Ishikawa (cell line): Measurements from ENCODE around the gene ATF3.

Source experiments
- CEBPB ChIP-seq: IDR thresholded peaks from 2 replicates; pipeline ENCODE4 v1.6.1; 2012
- CREB1 ChIP-seq: IDR thresholded peaks from 2 replicates; pipeline ENCODE4 v1.6.1; 2012; ENCODE audit warnings: low read depth
- EGR1 ChIP-seq: IDR thresholded peaks from 2 replicates; pipeline ENCODE4 v1.6.1; 2012
- EP300 ChIP-seq: IDR thresholded peaks from 2 replicates; pipeline ENCODE4 v1.6.1; 2012; ENCODE audit warnings: borderline replicate concordance
- FOXM1 ChIP-seq: IDR thresholded peaks from 2 replicates; pipeline ENCODE4 v1.6.1; 2012; ENCODE audit warnings: low read depth, borderline replicate concordance
- MAX ChIP-seq: IDR thresholded peaks from 2 replicates; pipeline ENCODE4 v1.6.1; 2012
- NFIC ChIP-seq: IDR thresholded peaks from 2 replicates; pipeline ENCODE4 v1.6.1; 2012
- RAD21 ChIP-seq: IDR thresholded peaks from 2 replicates; pipeline ENCODE4 v1.6.1; 2012; ENCODE audit warnings: low read depth
- REST ChIP-seq: IDR thresholded peaks from 2 replicates; pipeline ENCODE4 v1.6.1; 2012; ENCODE audit warnings: low read depth, mild to moderate bottlenecking
- TAF1 ChIP-seq: IDR thresholded peaks from 2 replicates; pipeline ENCODE4 v1.6.1; 2012; ENCODE audit warnings: low read depth, mild to moderate bottlenecking
- TCF12 ChIP-seq: IDR thresholded peaks from 2 replicates; pipeline ENCODE4 v1.6.1; 2012; ENCODE audit warnings: low read depth
- TEAD4 ChIP-seq: IDR thresholded peaks from 2 replicates; pipeline ENCODE4 v1.6.1; 2012
- USF1 ChIP-seq: IDR thresholded peaks from 2 replicates; pipeline ENCODE4 v1.6.1; 2012
- YY1 ChIP-seq: IDR thresholded peaks from 2 replicates; pipeline ENCODE4 v1.6.1; 2012; ENCODE audit warnings: low read depth
- ZBTB7A ChIP-seq: IDR thresholded peaks from 2 replicates; pipeline ENCODE4 v1.6.1; 2012; ENCODE audit warnings: low read depth

The ATF3 gene

GRCh38 chr1:212595229-212595628, 13.3 kb upstream of the ATF3 start:
- TF ChIP-seq NFIC = no peak
- TF ChIP-seq TEAD4 = no peak

GRCh38 chr1:212595787-212596714, 12.5 kb upstream of the ATF3 start:
- peak; percentile 52; the same call in 1 of the 2 replicates for TF ChIP-seq NFIC
- TF ChIP-seq USF1 = no peak
- no peak for TF ChIP-seq CREB1
- peak; percentile 77; the same call in 1 of the 2 replicates for TF ChIP-seq FOXM1
- peak; percentile 60 for TF ChIP-seq RAD21
- TF ChIP-seq TEAD4 = peak; percentile 88
- no peak for TF ChIP-seq CEBPB
- TF ChIP-seq MAX = peak; percentile 61
- TF ChIP-seq REST = no peak
- peak; percentile 36; the same call in 1 of the 2 replicates for TF ChIP-seq EGR1
- no peak for TF ChIP-seq YY1
- TF ChIP-seq TAF1 = no peak
- TF ChIP-seq TCF12 = no peak
- TF ChIP-seq ZBTB7A = no peak
- peak; percentile 76 for TF ChIP-seq EP300

GRCh38 chr1:212596798-212597197, 11.8 kb upstream of the ATF3 start:
- TF ChIP-seq NFIC (no peak), ZBTB7A (no peak), FOXM1 (no peak), CREB1 (no peak), RAD21 (no peak), USF1 (no peak), MAX (no peak)

- no peak for TF ChIP-seq MAX
- TF ChIP-seq ZBTB7A = no peak
- no peak for TF ChIP-seq EGR1
- no peak for TF ChIP-seq NFIC
- no peak for TF ChIP-seq TEAD4
- no peak for TF ChIP-seq REST
- TF ChIP-seq CREB1 = no peak
- no peak for TF ChIP-seq USF1
- TF ChIP-seq CEBPB = no peak
- no peak for TF ChIP-seq TAF1
- no peak for TF ChIP-seq FOXM1
- TF ChIP-seq YY1 = no peak
- TF ChIP-seq EP300 = no peak
These were observed 11.1 kb upstream of the ATF3 start for GRCh38 chr1:212597487-212597886.

- TF ChIP-seq TCF12 (no peak), CEBPB (no peak), CREB1 (no peak), EGR1 (no peak), RAD21 (no peak), ZBTB7A (no peak), REST (no peak), USF1 (no peak), EP300 (no peak), YY1 (no peak)
These were observed 8.3 kb upstream of the ATF3 start for GRCh38 chr1:212600071-212600915.
